Lower lobe of right lung (tissue), 2 donors: ENCODE results near the gene SPRYD7. TPM values are rescaled to one million over a fixed set of nuclear protein-coding genes. Genes with fewer than 3 reads are reported as not detected.
A peak's percentile ranks its signal among the peaks of the same experiment; 100 is the strongest.

ENCODE experiments used
- ATAC-seq, 2 donors: fragments of 200-7000 bp; cut with Tn5 transposase; one replicate each; pipeline ENCODE4 v1.9.1; 2020 to 2022; ENCODE audit warnings: mild to moderate bottlenecking in 2 of 2, moderate library complexity in 2 of 2
- DNase-seq: peaks from one replicate; pipeline ENCODE4 v3.0.0-alpha.2; 2020
- H3K27ac ChIP-seq: fragments of 200-600 bp; one replicate; pipeline ENCODE4 v1.8.0; 2022
- H3K27me3 ChIP-seq: fragments of 200-600 bp; one replicate; pipeline ENCODE4 v1.8.0; 2022; ENCODE audit warnings: low read depth
- H3K36me3 ChIP-seq: fragments of 200-600 bp; one replicate; pipeline ENCODE4 v1.8.0; 2022; ENCODE audit warnings: mild to moderate bottlenecking
- H3K4me1 ChIP-seq: fragments of 200-600 bp; one replicate; pipeline ENCODE4 v1.8.0; 2022
- H3K4me3 ChIP-seq: fragments of 200-600 bp; one replicate; pipeline ENCODE4 v1.8.0; 2022; ENCODE audit warnings: mild to moderate bottlenecking
- H3K9me3 ChIP-seq: fragments of 200-600 bp; one replicate; pipeline ENCODE4 v1.8.0; 2022
- CTCF ChIP-seq: fragments of 200-600 bp; IDR thresholded peaks from one replicate; pipeline ENCODE4 v1.8.0; 2022; ENCODE audit warnings: antibody characterized with exemption, mild to moderate bottlenecking
- intact Hi-C: fragments of 100-400 bp; cut with DNase I; formaldehyde crosslinking; loops from one replicate; pipeline ENCODE4 v1.11.0; 2022
- total RNA-seq: library from RNA; stranded (reverse); fragmentation: NEBNext Ultra II Directional; extraction: Animal tissue kit (Norgen Biotek cat#: 25700); gene quantifications from one replicate; pipeline ENCODE4 v1.2.1, GENCODE V29; 2021
- donor health status: DM: no; HTN: yes; CAD: no; lungs with severe emphysema.

SPRYD7 gene
- total RNA-seq, 1 donor from 2014 or later = 11.4 TPM

GRCh38 chr13:49938314-49938713 is 2.2 kb upstream of the SPRYD7 start:
- intact Hi-C loops = no loop called here
- TF ChIP-seq CTCF = no peak
- H3K4me1 ChIP-seq = peaks cover 36% of the 10 kb centered on the region
- no peaks in the 10 kb centered on the region for H3K9me3 ChIP-seq
- no peak for DNase-seq
- no peaks in the 10 kb centered on the region for H3K36me3 ChIP-seq
- no peak overlapping the region for H3K4me3 ChIP-seq
- no peak overlapping the region for H3K27ac ChIP-seq
- ATAC-seq = no peak
- H3K27me3 ChIP-seq = no peaks in the 10 kb centered on the region

DNA sequence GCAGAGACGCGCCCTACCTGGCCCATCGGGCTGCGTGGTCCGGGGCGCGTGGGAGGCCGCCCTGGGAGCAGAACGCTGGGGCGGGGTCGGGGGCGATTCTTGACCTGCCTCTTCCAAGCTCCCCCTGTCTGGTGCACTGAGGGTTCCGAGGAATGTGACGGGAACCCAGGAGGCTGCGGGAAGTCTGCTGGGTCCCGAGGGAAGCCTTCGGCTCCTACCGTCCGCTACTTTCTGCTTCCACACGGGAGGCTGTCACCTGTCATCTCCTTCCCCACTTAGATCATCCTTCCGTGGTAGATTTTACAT is 781 bp upstream of the SPRYD7 start:
- Histone ChIP-seq H3K27me3 (no peaks in the 10 kb centered on the region), H3K4me1 (peaks cover 46% of the 10 kb centered on the region), H3K4me3 (peak overlapping the region; percentile 85), H3K36me3 (no peaks in the 10 kb centered on the region), H3K9me3 (no peaks in the 10 kb centered on the region), H3K27ac (peak overlapping the region; percentile 89)
- DNase-seq = no peak
- intact Hi-C loops = no loop called here
- TF ChIP-seq CTCF = no peak
- ATAC-seq = no peak

- peak; percentile 70 for DNase-seq
- no peaks in the 10 kb centered on the region for H3K9me3 ChIP-seq
- H3K4me1 ChIP-seq = peaks cover 46% of the 10 kb centered on the region
- peak overlapping the region; percentile 89 for H3K27ac ChIP-seq
- no peak for TF ChIP-seq CTCF
- peaks cover 8% of the 10 kb centered on the region for H3K36me3 ChIP-seq
- ATAC-seq = peak; percentile 46 to 53
- no peaks in the 10 kb centered on the region for H3K27me3 ChIP-seq
- peak overlapping the region; percentile 85 for H3K4me3 ChIP-seq
- intact Hi-C loops = no loop called here
These were observed 717 bp downstream of the SPRYD7 start for GRCh38 chr13:49935171-49936074.

DNA sequence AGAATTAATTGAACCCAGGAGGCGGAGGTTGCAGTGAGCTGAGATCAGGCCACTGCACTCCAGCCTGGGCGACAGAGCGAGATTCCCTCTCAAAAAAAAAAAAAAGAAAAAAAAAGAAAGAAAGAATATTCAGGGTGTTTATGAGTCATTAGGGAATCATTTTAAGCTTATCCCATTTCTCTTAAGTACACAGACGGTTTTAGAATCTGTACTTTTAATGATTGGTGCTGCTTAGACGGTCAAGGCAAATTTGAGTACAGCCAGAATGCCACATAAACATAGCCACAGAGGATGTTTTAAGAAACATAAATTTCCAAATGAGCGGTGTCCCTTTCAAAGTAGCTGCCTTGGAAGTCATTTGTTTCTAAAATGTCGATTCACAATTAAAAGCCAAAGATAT is 2.6 kb downstream of the SPRYD7 start:
- peaks cover 25% of the 10 kb centered on the region for H3K36me3 ChIP-seq
- intact Hi-C loops = no loop called here
- H3K27me3 ChIP-seq = no peaks in the 10 kb centered on the region
- no peak overlapping the region for H3K4me3 ChIP-seq
- DNase-seq (no peak), ATAC-seq (no peak)
- H3K4me1 ChIP-seq = peaks cover 34% of the 10 kb centered on the region
- H3K27ac ChIP-seq = no peak overlapping the region
- TF ChIP-seq CTCF = no peak
- H3K9me3 ChIP-seq = no peaks in the 10 kb centered on the region

DNA sequence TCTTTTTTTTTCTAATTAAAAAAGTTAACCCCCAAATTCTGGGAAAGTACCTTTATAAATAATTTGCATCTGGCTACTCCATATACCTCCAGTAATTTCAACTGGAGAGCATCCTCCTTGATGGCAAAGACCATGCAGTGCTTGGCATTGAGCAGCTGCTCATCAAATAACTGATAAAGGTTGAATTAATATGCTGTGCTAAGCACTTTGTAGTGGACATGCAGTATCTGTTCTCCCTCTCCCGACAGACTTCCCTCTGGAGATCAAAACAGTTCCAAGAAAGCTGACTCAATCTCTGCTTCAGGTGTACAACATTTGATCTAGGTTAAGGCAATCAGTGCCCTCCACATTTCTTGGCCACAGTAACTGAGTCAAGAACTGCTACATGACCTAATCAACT is 3.3 kb downstream of the SPRYD7 start:
- no peak for ATAC-seq
- Histone ChIP-seq H3K27me3 (no peaks in the 10 kb centered on the region), H3K4me1 (peaks cover 30% of the 10 kb centered on the region), H3K27ac (no peak overlapping the region), H3K9me3 (no peaks in the 10 kb centered on the region), H3K4me3 (no peak overlapping the region), H3K36me3 (peaks cover 32% of the 10 kb centered on the region)
- intact Hi-C loops = no loop called here
- no peak for DNase-seq
- no peak for TF ChIP-seq CTCF
